Activated B cell treated with CpG ODN at 0.5 μM for 24 hours (primary cell): ENCODE results near the gene MED13L. TPM values are rescaled to one million over a fixed set of nuclear protein-coding genes. Genes with fewer than 3 reads are reported as not detected.

Experiments
- ATAC-seq: fragments of 200-7000 bp; cut with Tn5 transposase; one replicate; pipeline ENCODE4 v1.10.0; 2021; ENCODE audit warnings: low read depth, mild to moderate bottlenecking, moderate library complexity
- CTCF ChIA-PET: fragments of 350-600 bp; sonication (Branson Sonifier 250); formaldehyde crosslinking; loops from one replicate; lab custom pipeline; 2021; ENCODE audit warnings: antibody characterized with exemption; lab: Charles Lee
- POLR2A ChIA-PET: fragments of 350-600 bp; sonication (Branson Sonifier 250); formaldehyde crosslinking; loops from one replicate; lab custom pipeline; 2021; ENCODE audit warnings: antibody characterized with exemption; lab: Charles Lee
- DNase-seq: peaks from one replicate; pipeline ENCODE4 v3.0.0; 2022
- H3K27ac Mint-ChIP-seq: one replicate; pipeline ENCODE4 v1.8.0; 2020; ENCODE audit warnings: mixed read lengths
- H3K27me3 Mint-ChIP-seq: one replicate; pipeline ENCODE4 v1.8.0; 2021; ENCODE audit warnings: mixed read lengths
- H3K36me3 Mint-ChIP-seq: one replicate; pipeline ENCODE4 v1.8.0; 2021; ENCODE audit warnings: low read depth, mixed read lengths
- H3K4me1 Mint-ChIP-seq: one replicate; pipeline ENCODE4 v1.8.0; 2021; ENCODE audit warnings: mixed read lengths
- H3K4me3 Mint-ChIP-seq: one replicate; pipeline ENCODE4 v1.8.0; 2020; ENCODE audit warnings: mild to moderate bottlenecking, mixed read lengths
- H3K9me3 Mint-ChIP-seq: one replicate; pipeline ENCODE4 v1.8.0; 2020; ENCODE audit warnings: mixed read lengths
- intact Hi-C: fragments of 100-400 bp; cut with micrococcal nuclease; formaldehyde crosslinking; loops from one replicate; pipeline ENCODE4 v1.15.1; 2024
- total RNA-seq: library from RNA; stranded (reverse); gene quantifications from 2 replicates; pipeline ENCODE4 v1.2.3, GENCODE V29; 2022
- TF ChIP-seq, protein P1 (sequence below): fragments of 200-600 bp; IDR thresholded peaks from one replicate; pipeline ENCODE4 v1.8.0; 2022; ENCODE audit warnings: antibody characterized with exemption, mild to moderate bottlenecking

Gene MED13L
- total RNA-seq, 1 donor from 2014 or later: 183 TPM

DNA sequence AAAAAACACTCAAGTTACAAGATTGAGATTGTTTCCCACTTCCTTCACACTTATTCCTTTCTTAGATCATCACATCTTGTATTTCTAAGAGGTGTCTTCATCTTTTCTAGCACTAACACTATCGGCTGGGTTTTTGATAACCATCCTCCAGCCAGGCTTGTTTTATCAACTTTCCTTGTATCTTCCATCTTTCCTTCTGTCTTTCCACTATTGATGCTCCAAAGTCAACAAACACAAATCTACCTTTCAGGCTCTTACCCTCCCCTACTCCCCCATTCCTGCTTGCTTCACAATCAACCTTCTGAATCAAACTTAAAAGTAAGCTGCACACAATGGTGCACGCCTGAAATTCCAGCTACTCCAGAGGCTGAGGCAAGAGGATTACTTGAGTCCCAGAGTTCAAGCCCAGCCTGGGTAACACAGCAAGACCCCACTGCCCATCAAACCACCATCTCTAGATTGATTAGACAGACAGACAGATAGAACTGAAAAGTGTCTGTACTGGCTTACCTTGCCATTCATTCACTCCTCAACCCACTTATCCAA, 12.9 kb downstream of the MED13L start:
- intact Hi-C loops: loop anchor here (1.0 kb wide), 1 partner anchor 8 kb away; no protein-coding TSS in a partner anchor

DNA sequence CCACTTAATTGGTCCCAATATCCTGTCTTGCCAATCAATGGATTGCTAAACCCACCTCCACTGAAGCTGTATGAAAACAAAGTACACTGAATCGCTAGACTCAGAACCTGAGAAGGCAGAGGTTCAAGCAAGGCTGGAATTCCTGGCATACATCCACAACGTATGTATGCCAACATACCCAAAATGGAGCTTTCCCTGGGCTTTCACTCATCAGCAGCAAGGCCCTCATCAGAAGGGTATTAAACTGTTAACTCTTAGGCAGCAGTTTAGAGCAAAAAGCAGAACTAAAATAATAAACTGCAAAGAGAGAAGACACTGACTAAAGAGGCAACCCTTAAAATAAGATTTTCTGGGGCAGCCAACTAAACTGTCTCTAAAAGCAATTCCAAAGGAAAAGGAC, 13.6 kb downstream of the MED13L start:
- DNase-seq (no peak), ATAC-seq (peak; percentile 49)
- Mint-ChIP-seq H3K27ac (peak overlapping the region; percentile 20), H3K9me3 (no peaks in the 10 kb centered on the region), H3K27me3 (no peaks in the 10 kb centered on the region), H3K4me1 (peaks cover 43% of the 10 kb centered on the region), H3K36me3 (no peaks in the 10 kb centered on the region), H3K4me3 (no peak overlapping the region)
- intact Hi-C loops: loop anchor here (1.0 kb wide), 1 partner anchor 8 kb away; no protein-coding TSS in a partner anchor
- CTCF ChIA-PET: interaction anchor here (2.7 kb wide), 1 partner anchor 12 kb away, joined by 9 read pairs; no protein-coding TSS in a partner anchor
- TF ChIP-seq, protein P1, sequence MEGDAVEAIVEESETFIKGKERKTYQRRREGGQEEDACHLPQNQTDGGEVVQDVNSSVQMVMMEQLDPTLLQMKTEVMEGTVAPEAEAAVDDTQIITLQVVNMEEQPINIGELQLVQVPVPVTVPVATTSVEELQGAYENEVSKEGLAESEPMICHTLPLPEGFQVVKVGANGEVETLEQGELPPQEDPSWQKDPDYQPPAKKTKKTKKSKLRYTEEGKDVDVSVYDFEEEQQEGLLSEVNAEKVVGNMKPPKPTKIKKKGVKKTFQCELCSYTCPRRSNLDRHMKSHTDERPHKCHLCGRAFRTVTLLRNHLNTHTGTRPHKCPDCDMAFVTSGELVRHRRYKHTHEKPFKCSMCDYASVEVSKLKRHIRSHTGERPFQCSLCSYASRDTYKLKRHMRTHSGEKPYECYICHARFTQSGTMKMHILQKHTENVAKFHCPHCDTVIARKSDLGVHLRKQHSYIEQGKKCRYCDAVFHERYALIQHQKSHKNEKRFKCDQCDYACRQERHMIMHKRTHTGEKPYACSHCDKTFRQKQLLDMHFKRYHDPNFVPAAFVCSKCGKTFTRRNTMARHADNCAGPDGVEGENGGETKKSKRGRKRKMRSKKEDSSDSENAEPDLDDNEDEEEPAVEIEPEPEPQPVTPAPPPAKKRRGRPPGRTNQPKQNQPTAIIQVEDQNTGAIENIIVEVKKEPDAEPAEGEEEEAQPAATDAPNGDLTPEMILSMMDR: no peak
- POLR2A ChIA-PET: interaction anchor here (1.2 kb wide), 1 partner anchor 12 kb away, joined by 8 read pairs; no protein-coding TSS in a partner anchor

More for the DNA sequence above, 12.9 kb downstream of the MED13L start:
- Mint-ChIP-seq H3K36me3 (no peaks in the 10 kb centered on the region), H3K4me1 (peaks cover 45% of the 10 kb centered on the region), H3K27ac (peak overlapping the region; percentile 5), H3K9me3 (no peaks in the 10 kb centered on the region), H3K4me3 (peak overlapping the region; percentile 5), H3K27me3 (no peaks in the 10 kb centered on the region)
- TF ChIP-seq, protein P1: no peak
- no peak for DNase-seq
- CTCF ChIA-PET: interaction anchor here (2.7 kb wide), 1 partner anchor 11 kb away, joined by 9 read pairs; no protein-coding TSS in a partner anchor
- no peak for ATAC-seq
- POLR2A ChIA-PET: interaction anchor here (0.6 to 1.2 kb wide), 2 partner anchors 12 to 314 kb away, joined by 8 to 9 read pairs; no protein-coding TSS in a partner anchor

DNA sequence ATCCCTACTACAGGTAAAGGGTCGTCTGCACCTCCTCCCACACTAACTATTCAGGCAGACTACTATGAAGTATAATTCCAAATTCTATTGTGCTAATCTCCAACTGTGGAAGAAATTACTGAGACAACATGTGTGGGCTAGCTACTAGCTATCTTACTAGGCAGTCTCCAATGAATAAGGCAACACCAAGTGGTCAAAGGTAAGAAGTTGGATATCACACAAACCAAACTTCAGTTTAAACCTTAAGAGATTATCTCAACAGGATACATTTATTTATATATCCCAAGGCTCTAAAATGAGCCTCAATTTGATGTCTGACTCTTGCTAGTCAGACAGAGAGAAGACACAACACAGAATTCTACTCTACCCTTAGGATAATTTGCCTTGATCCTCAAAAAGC, 14.1 kb downstream of the MED13L start:
- TF ChIP-seq, protein P1: no peak
- intact Hi-C loops: no loop called here
- CTCF ChIA-PET: interaction anchor here (1.1 to 2.7 kb wide), 2 partner anchors 12 to 27 kb away, joined by 3 to 9 read pairs; no protein-coding TSS in a partner anchor
- Mint-ChIP-seq H3K4me1 (peaks cover 44% of the 10 kb centered on the region), H3K27me3 (no peaks in the 10 kb centered on the region), H3K36me3 (no peaks in the 10 kb centered on the region), H3K27ac (peak overlapping the region; percentile 14), H3K9me3 (no peaks in the 10 kb centered on the region), H3K4me3 (no peak overlapping the region)
- DNase-seq (no peak), ATAC-seq (no peak)
- POLR2A ChIA-PET: no interaction called here

DNA sequence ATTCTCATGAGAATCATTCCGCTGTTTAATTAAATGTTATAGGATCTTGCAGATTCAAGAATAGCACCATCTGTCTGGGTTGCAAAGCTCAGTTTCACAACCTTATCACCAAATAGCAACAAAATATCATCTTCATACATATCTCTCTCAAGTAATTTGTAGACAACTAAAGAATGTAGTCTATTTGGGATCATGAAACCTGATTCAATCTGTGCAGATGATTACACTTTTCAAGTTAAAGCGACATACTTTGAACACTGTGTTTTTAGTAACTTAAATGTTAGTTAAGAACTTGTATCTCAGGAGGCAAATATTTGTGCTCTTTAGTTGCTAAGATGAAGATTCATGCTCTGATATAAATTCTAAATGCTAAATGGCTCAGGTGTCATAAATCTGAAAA, 14.8 kb downstream of the MED13L start:
- Mint-ChIP-seq H3K27ac (no peak overlapping the region), H3K36me3 (no peaks in the 10 kb centered on the region), H3K4me3 (no peak overlapping the region), H3K27me3 (no peaks in the 10 kb centered on the region), H3K4me1 (peaks cover 51% of the 10 kb centered on the region), H3K9me3 (no peaks in the 10 kb centered on the region)
- ChIA-PET POLR2A (interaction anchor here (0.6 kb wide), 1 partner anchor 273 kb away, joined by 3 read pairs; no protein-coding TSS in a partner anchor), CTCF (interaction anchor here (1.1 to 2.7 kb wide), 2 partner anchors 13 to 27 kb away, joined by 3 to 9 read pairs; no protein-coding TSS in a partner anchor)
- TF ChIP-seq, protein P1: no peak
- DNase-seq: no peak
- intact Hi-C loops: no loop called here
- ATAC-seq: no peak

DNA sequence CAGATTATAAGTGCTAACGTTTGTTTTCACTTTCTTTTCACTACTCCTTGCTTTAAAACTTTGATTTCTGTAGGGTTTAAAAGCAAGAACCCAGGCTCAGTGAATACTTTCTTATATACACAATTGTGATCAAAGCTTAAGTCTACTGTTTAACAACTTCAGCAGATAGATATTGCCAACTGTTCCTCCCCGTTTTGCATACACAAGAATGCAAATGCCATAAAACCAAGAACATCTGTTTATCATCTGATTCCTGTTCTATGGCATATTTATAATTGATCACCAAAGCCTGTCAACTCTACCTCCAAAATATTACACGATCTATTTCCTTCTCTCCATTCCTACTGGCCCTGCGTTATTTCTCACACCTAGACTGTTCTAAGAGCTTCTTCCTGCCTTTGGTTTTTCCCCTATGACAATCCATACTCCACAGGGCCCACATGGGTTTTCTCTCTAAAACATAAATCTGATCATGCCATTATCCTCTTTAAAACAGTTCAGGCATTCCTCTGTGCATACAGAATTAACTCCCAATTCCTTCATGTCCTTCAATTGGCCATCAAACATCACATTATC, 15.9 kb downstream of the MED13L start:
- H3K9me3 Mint-ChIP-seq: no peaks in the 10 kb centered on the region
- no peaks in the 10 kb centered on the region for H3K36me3 Mint-ChIP-seq
- H3K27ac Mint-ChIP-seq: no peak overlapping the region

More for the DNA sequence above, 15.9 kb downstream of the MED13L start:
- intact Hi-C loops: no loop called here
- no peak for ATAC-seq
- Mint-ChIP-seq H3K27me3 (no peaks in the 10 kb centered on the region), H3K4me3 (peak overlapping the region; percentile 12), H3K4me1 (peaks cover 61% of the 10 kb centered on the region)
- no peak for DNase-seq
- TF ChIP-seq, protein P1: no peak
- ChIA-PET CTCF (interaction anchor here (1.1 kb wide), 1 partner anchor 298 kb away, joined by 3 read pairs; the partner anchor contains the start of gene MAP1LC3B2), POLR2A (no interaction called here)
